VCaP (cell line): ENCODE results near the gene BCAS3.
"Not testable (repeated sequence)": the region's sequence is repeated elsewhere in the genome, so short reads cannot be mapped to it uniquely, and the experiment has no call there.

ENCODE experiments used
- H3K27ac ChIP-seq: fragments of 450-650 bp; 2 replicates; pipeline ENCODE4 v1.5.1; 2017
- CTCF ChIP-seq: fragments of 450-650 bp; conservative IDR thresholded peaks from 2 replicates; pipeline ENCODE4 v1.5.1; 2017; ENCODE audit warnings: mild to moderate bottlenecking, moderate library complexity

Gene BCAS3

GRCh38 chr17:60767744-60768308 lies 90.2 kb downstream of the BCAS3 start:
- no peak for TF ChIP-seq CTCF
- H3K27ac ChIP-seq = no peak overlapping the region

- no peak for TF ChIP-seq CTCF
- H3K27ac ChIP-seq = no peak overlapping the region
These were observed 91.7 kb downstream of the BCAS3 start for GRCh38 chr17:60769327-60769726.

- no peak for TF ChIP-seq CTCF
- H3K27ac ChIP-seq = no peak overlapping the region
These were observed 93.3 kb downstream of the BCAS3 start for GRCh38 chr17:60770946-60771422.

GRCh38 chr17:60771621-60772020 lies 94.0 kb downstream of the BCAS3 start:
- H3K27ac ChIP-seq = not testable (repeated sequence)

GRCh38 chr17:60773552-60773951 lies 95.9 kb downstream of the BCAS3 start:
- no peak overlapping the region for H3K27ac ChIP-seq
- no peak for TF ChIP-seq CTCF

GRCh38 chr17:60781880-60782412 lies 104.3 kb downstream of the BCAS3 start:
- no peak overlapping the region for H3K27ac ChIP-seq
- TF ChIP-seq CTCF = no peak

GRCh38 chr17:60782742-60783141 lies 105.1 kb downstream of the BCAS3 start:
- no peak for TF ChIP-seq CTCF
- no peak overlapping the region for H3K27ac ChIP-seq

GRCh38 chr17:60790205-60790604 lies 112.6 kb downstream of the BCAS3 start:
- peak overlapping the region; percentile 70 for H3K27ac ChIP-seq
- TF ChIP-seq CTCF = no peak
